Stomach smooth muscle (tissue), 2 donors: Measurements from ENCODE around the gene SUN5.

Source experiments
- H3K27ac ChIP-seq: one replicate; pipeline ENCODE4 v1.7.0; 2013; ENCODE audit warnings: mild to moderate bottlenecking, low read length, inconsistent platforms
- H3K27me3 ChIP-seq, 2 donors: one replicate each; pipeline ENCODE4 v1.7.0; 2013; ENCODE audit warnings: low read length in 2 of 2; ENCODE audit not compliant: insufficient read depth in 2 of 2, control insufficient read depth in 1 of 2
- H3K36me3 ChIP-seq, 2 donors: one replicate each; pipeline ENCODE4 v1.7.0; 2013; ENCODE audit warnings: low read length in 2 of 2; ENCODE audit not compliant: control insufficient read depth in 2 of 2, insufficient read depth in 2 of 2
- H3K4me1 ChIP-seq: one replicate; pipeline ENCODE4 v1.7.0; 2013; ENCODE audit warnings: low read length; ENCODE audit not compliant: control insufficient read depth, insufficient read depth
- H3K4me3 ChIP-seq, 2 donors: one replicate each; pipeline ENCODE4 v1.7.0; 2013; ENCODE audit warnings: low read length in 2 of 2
- H3K9ac ChIP-seq, 2 donors: one replicate each; pipeline ENCODE4 v1.7.0; 2013; ENCODE audit warnings: low read length in 2 of 2, mild to moderate bottlenecking in 1 of 2
- H3K9me3 ChIP-seq, 2 donors: one replicate each; pipeline ENCODE4 v1.7.0; 2013; ENCODE audit warnings: low read length in 2 of 2; ENCODE audit not compliant: control insufficient read depth in 2 of 2
- donor health status: healthy.
- donor health status: Pancreatic carcinoma.

SUN5 gene

GRCh38 chr20:32989507-32990283, 14.5 kb downstream of the SUN5 start:
- H3K36me3 ChIP-seq: no peaks in the 10 kb centered on the region
- no peak overlapping the region for H3K9ac ChIP-seq
- no peaks in the 10 kb centered on the region for H3K4me1 ChIP-seq
- H3K27me3 ChIP-seq: peaks cover 0 to 2% of the 10 kb centered on the region in 2 donors
- no peak overlapping the region for H3K4me3 ChIP-seq
- no peak overlapping the region for H3K27ac ChIP-seq
- no peaks in the 10 kb centered on the region for H3K9me3 ChIP-seq

- Histone ChIP-seq H3K27me3 (peaks cover 0 to 2% of the 10 kb centered on the region in 2 donors), H3K9me3 (no peaks in the 10 kb centered on the region), H3K36me3 (no peaks in the 10 kb centered on the region), H3K4me3 (no peak overlapping the region), H3K4me1 (no peaks in the 10 kb centered on the region), H3K27ac (no peak overlapping the region), H3K9ac (no peak overlapping the region)
Observed at GRCh38 chr20:32988008-32988407, 16.2 kb downstream of the SUN5 start.

- Histone ChIP-seq H3K27ac (no peak overlapping the region), H3K4me1 (no peaks in the 10 kb centered on the region), H3K27me3 (peaks cover 0 to 2% of the 10 kb centered on the region in 2 donors)
Observed at GRCh38 chr20:32987044-32987825, 17.0 kb downstream of the SUN5 start.

GRCh38 chr20:32986331-32986966, 17.8 kb downstream of the SUN5 start:
- Histone ChIP-seq H3K36me3 (no peaks in the 10 kb centered on the region), H3K4me3 (no peak overlapping the region), H3K27ac (no peak overlapping the region), H3K4me1 (no peaks in the 10 kb centered on the region), H3K27me3 (peaks cover 0 to 2% of the 10 kb centered on the region in 2 donors), H3K9ac (no peak overlapping the region), H3K9me3 (no peaks in the 10 kb centered on the region)

More at GRCh38 chr20:32987044-32987825, 17.0 kb downstream of the SUN5 start:
- no peaks in the 10 kb centered on the region for H3K9me3 ChIP-seq
- H3K4me3 ChIP-seq: no peak overlapping the region
- no peaks in the 10 kb centered on the region for H3K36me3 ChIP-seq
- H3K9ac ChIP-seq: no peak overlapping the region

GRCh38 chr20:32985596-32985995, 18.6 kb downstream of the SUN5 start:
- Histone ChIP-seq H3K4me1 (no peaks in the 10 kb centered on the region), H3K36me3 (no peaks in the 10 kb centered on the region), H3K27me3 (peaks cover 0 to 2% of the 10 kb centered on the region in 2 donors), H3K27ac (no peak overlapping the region), H3K4me3 (no peak overlapping the region), H3K9me3 (no peaks in the 10 kb centered on the region), H3K9ac (no peak overlapping the region)

GRCh38 chr20:32984631-32985354, 19.4 kb downstream of the SUN5 start:
- Histone ChIP-seq H3K9ac (no peak overlapping the region), H3K27ac (no peak overlapping the region)

GRCh38 chr20:32984196-32984595, 20.0 kb downstream of the SUN5 start:
- H3K9me3 ChIP-seq: no peaks in the 10 kb centered on the region
- no peak overlapping the region for H3K27ac ChIP-seq
- no peak overlapping the region for H3K9ac ChIP-seq

More at GRCh38 chr20:32984631-32985354, 19.4 kb downstream of the SUN5 start:
- Histone ChIP-seq H3K27me3 (peaks cover 0 to 4% of the 10 kb centered on the region in 2 donors), H3K4me1 (no peaks in the 10 kb centered on the region), H3K36me3 (no peaks in the 10 kb centered on the region), H3K4me3 (no peak overlapping the region), H3K9me3 (no peaks in the 10 kb centered on the region)

GRCh38 chr20:32983459-32984112, 20.6 kb downstream of the SUN5 start:
- Histone ChIP-seq H3K27me3 (peaks cover 0 to 2% of the 10 kb centered on the region in 2 donors), H3K9me3 (no peaks in the 10 kb centered on the region), H3K27ac (no peak overlapping the region), H3K36me3 (no peaks in the 10 kb centered on the region), H3K4me1 (no peaks in the 10 kb centered on the region), H3K9ac (no peak overlapping the region), H3K4me3 (no peak overlapping the region)

More at GRCh38 chr20:32984196-32984595, 20.0 kb downstream of the SUN5 start:
- Histone ChIP-seq H3K4me3 (no peak overlapping the region), H3K4me1 (no peaks in the 10 kb centered on the region), H3K27me3 (peaks cover 0 to 2% of the 10 kb centered on the region in 2 donors), H3K36me3 (no peaks in the 10 kb centered on the region)

- Histone ChIP-seq H3K9me3 (no peaks in the 10 kb centered on the region), H3K27ac (no peak overlapping the region), H3K9ac (no peak overlapping the region), H3K27me3 (peaks cover 0 to 2% of the 10 kb centered on the region in 2 donors), H3K4me1 (no peaks in the 10 kb centered on the region), H3K36me3 (no peaks in the 10 kb centered on the region), H3K4me3 (no peak overlapping the region)
Observed at GRCh38 chr20:32982617-32983458, 21.4 kb downstream of the SUN5 start.
